RWPE2 (cell line): ENCODE data around the gene PTTG1.

Source experiments
- ATAC-seq: fragments of 200-7000 bp; cut with Tn5 transposase; 3 replicates; pipeline ENCODE4 v1.9.1; 2021; ENCODE audit warnings: low read depth
- DNase-seq: peaks from one replicate; pipeline ENCODE4 v3.0.0-alpha.2; 2020; ENCODE audit warnings: low spot score
- H3K27ac ChIP-seq: fragments of 450-650 bp; 2 replicates; pipeline ENCODE4 v1.5.1; 2017; ENCODE audit warnings: mild to moderate bottlenecking; ENCODE audit not compliant: poor library complexity, severe bottlenecking
- H3K27me3 ChIP-seq: fragments of 250-450 bp; sonication (Bioruptor Pico); 2 replicates; pipeline ENCODE4 v1.5.1; 2021; ENCODE audit warnings: mild to moderate bottlenecking, moderate library complexity; ENCODE audit not compliant: insufficient read depth, poor library complexity, severe bottlenecking
- H3K36me3 ChIP-seq: fragments of 250-450 bp; sonication (Bioruptor Pico); 2 replicates; pipeline ENCODE4 v1.5.1; 2020; ENCODE audit warnings: low read depth, mild to moderate bottlenecking, moderate library complexity
- H3K4me1 ChIP-seq: fragments of 250-450 bp; sonication (Bioruptor Pico); 2 replicates; pipeline ENCODE4 v1.5.1; 2021; ENCODE audit warnings: mild to moderate bottlenecking, moderate library complexity; ENCODE audit not compliant: insufficient read depth, poor library complexity, severe bottlenecking
- H3K4me3 ChIP-seq: fragments of 250-450 bp; sonication (Bioruptor Pico); 2 replicates; pipeline ENCODE4 v1.5.1; 2021; ENCODE audit warnings: mild to moderate bottlenecking, moderate library complexity; ENCODE audit not compliant: severe bottlenecking
- H3K9me3 ChIP-seq: fragments of 250-450 bp; sonication (Bioruptor Pico); 2 replicates; pipeline ENCODE4 v1.5.1; 2021; ENCODE audit warnings: mild to moderate bottlenecking, moderate library complexity; ENCODE audit not compliant: severe bottlenecking
- CTCF ChIP-seq: fragments of 450-650 bp; IDR thresholded peaks from one replicate; pipeline ENCODE4 v1.5.1; 2017; ENCODE audit warnings: mild to moderate bottlenecking, moderate library complexity; ENCODE audit not compliant: poor library complexity, severe bottlenecking

Gene PTTG1

DNA sequence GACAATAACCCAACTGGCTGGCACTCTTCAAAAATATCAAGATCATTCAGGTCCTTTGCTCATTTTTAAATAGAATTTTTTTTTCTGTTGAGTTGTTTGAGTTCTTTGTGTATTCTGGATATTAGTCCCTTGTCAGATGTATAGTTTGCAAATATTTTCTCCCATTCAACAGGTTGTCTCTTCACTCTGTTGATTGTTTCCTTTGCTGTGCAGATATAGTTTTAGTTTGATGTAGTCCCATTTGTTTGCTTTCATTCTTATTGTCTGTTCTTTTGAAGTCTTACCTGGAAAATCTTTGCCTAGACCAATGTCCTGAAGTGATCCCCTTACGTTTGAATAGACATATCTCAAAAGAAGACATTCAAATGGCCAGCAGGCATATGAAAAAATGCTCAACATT lies 22.8 kb downstream of the PTTG1 start:
- DNase-seq: no peak
- TF ChIP-seq CTCF: no peak
- H3K36me3 ChIP-seq: no peaks in the 10 kb centered on the region
- no peak for ATAC-seq
- H3K4me3 ChIP-seq: no peak overlapping the region
- no peaks in the 10 kb centered on the region for H3K4me1 ChIP-seq
- no peaks in the 10 kb centered on the region for H3K27me3 ChIP-seq
- H3K27ac ChIP-seq: no peak overlapping the region
- H3K9me3 ChIP-seq: no peaks in the 10 kb centered on the region

DNA sequence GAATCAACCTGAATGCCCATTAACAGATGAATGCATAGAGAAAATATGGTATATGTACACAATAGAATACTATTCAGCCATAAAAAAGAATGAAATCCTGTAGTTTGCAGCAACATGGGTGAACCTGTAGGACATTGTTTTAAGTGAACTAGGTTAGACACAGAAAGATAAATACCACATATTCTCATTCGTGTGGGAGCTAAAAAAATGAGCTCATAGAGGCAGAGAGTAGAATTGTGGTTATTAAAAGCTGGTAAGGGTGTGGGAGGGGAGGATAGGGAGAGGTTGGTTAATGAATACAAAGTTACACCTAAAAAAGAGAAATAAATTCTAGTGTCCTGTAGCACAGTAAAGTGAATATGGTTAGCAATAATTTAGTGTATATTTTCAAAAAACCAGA lies 23.5 kb downstream of the PTTG1 start:
- no peak for DNase-seq
- ATAC-seq: no peak
- no peaks in the 10 kb centered on the region for H3K9me3 ChIP-seq
- no peak overlapping the region for H3K27ac ChIP-seq
- H3K36me3 ChIP-seq: no peaks in the 10 kb centered on the region
- no peak for TF ChIP-seq CTCF
- H3K4me1 ChIP-seq: no peaks in the 10 kb centered on the region
- H3K27me3 ChIP-seq: no peaks in the 10 kb centered on the region
- no peak overlapping the region for H3K4me3 ChIP-seq

DNA sequence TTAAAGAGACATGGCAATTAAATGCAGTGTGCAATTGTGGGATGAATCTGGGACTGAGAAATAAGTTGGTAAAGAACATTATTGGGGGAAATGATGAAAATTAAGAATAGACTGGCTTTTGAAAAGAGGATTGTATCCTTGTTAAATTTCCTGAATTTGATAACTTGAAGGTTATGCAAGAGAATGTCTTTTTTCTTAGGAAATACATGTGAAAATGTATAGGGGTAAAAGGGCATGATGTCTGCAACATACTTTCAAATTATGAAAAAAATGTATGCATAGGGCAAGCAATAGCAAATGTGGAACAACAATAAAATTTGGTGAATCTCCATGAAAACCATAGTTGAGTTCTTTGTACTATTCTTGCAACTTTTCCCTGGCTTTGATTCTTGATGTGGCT lies 24.1 kb downstream of the PTTG1 start:
- Histone ChIP-seq H3K4me3 (no peak overlapping the region), H3K36me3 (no peaks in the 10 kb centered on the region), H3K27ac (no peak overlapping the region), H3K27me3 (no peaks in the 10 kb centered on the region), H3K4me1 (no peaks in the 10 kb centered on the region), H3K9me3 (no peaks in the 10 kb centered on the region)
- DNase-seq (no peak), ATAC-seq (no peak)
- TF ChIP-seq CTCF: no peak

DNA sequence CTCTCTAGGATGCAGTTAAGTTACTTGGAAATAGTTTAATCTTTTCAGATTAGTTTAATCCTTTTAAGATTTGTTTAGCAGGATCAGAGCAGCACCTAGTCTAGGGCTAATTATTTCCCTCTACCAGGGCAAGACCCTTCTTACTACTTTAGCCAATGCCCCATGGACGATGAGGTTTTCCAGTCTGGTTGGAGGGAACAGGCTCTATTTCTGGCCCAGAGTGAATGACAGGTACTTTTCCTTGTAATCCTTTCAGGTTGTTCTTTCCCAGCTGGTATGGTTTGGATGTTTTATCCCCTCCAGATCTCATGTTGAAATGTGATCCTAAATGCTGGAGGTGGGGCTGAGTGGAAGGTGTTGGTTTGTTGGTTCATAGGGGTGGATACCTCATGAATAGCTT lies 27.2 kb downstream of the PTTG1 start:
- Histone ChIP-seq H3K36me3 (no peaks in the 10 kb centered on the region), H3K27me3 (no peaks in the 10 kb centered on the region), H3K9me3 (no peaks in the 10 kb centered on the region), H3K4me3 (no peak overlapping the region), H3K27ac (no peak overlapping the region), H3K4me1 (no peaks in the 10 kb centered on the region)
- ATAC-seq (no peak), DNase-seq (no peak)
- TF ChIP-seq CTCF: no peak

- no peaks in the 10 kb centered on the region for H3K9me3 ChIP-seq
- no peak for ATAC-seq
- TF ChIP-seq CTCF: no peak
These were observed 27.8 kb downstream of the PTTG1 start for GRCh38 chr5:160449458-160449857.

More at GRCh38 chr5:160449458-160449857, 27.8 kb downstream of the PTTG1 start:
- H3K36me3 ChIP-seq: no peaks in the 10 kb centered on the region
- no peak overlapping the region for H3K27ac ChIP-seq
- no peak overlapping the region for H3K4me3 ChIP-seq
- H3K4me1 ChIP-seq: no peaks in the 10 kb centered on the region
- no peak for DNase-seq
- H3K27me3 ChIP-seq: peaks cover 4% of the 10 kb centered on the region
